Coronary artery (tissue), 2 donors: ENCODE measurements around the gene SCFD2.

Experiments
- DNase-seq: peaks from one replicate; pipeline ENCODE4 v3.0.0-alpha.2; 2017; ENCODE audit warnings: low spot score
- H3K27ac ChIP-seq, 2 donors: fragments of 200-600 bp; sonication (generic); one replicate each; pipeline ENCODE4 v1.5.1; 2016 to 2019
- H3K4me3 ChIP-seq: fragments of 200-600 bp; sonication (generic); 2 replicates; pipeline ENCODE4 v1.5.1; 2016; ENCODE audit warnings: mild to moderate bottlenecking, moderate library complexity
- TF ChIP-seq, protein P1 (sequence below): fragments of 200-600 bp; sonication (generic); IDR thresholded peaks from one replicate; pipeline ENCODE4 v1.5.1; 2019; ENCODE audit warnings: antibody characterized with exemption

Gene SCFD2

DNA sequence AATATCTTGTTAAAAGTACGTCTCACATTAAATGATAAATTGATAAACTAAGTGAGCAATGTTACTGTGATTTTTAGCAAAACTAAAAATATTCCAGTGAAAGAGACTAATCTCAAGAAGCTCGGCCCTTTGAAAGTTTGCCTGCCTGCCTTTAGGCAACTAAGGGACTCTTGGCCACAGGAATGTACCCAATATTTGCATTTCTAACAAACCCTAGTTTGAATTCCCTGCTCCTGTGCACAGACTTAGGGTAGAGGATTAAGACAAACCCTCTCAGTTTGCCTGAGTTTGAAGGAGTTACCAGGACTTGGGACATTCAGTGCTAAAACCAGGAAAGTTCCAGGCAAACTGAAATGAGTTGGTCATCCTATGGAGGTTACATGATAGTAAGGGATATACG lies 157.1 kb downstream of the SCFD2 start:
- DNase-seq, result no peak
- Histone ChIP-seq H3K27ac (no peak overlapping the region), H3K4me3 (no peak overlapping the region)
- TF ChIP-seq, protein P1, sequence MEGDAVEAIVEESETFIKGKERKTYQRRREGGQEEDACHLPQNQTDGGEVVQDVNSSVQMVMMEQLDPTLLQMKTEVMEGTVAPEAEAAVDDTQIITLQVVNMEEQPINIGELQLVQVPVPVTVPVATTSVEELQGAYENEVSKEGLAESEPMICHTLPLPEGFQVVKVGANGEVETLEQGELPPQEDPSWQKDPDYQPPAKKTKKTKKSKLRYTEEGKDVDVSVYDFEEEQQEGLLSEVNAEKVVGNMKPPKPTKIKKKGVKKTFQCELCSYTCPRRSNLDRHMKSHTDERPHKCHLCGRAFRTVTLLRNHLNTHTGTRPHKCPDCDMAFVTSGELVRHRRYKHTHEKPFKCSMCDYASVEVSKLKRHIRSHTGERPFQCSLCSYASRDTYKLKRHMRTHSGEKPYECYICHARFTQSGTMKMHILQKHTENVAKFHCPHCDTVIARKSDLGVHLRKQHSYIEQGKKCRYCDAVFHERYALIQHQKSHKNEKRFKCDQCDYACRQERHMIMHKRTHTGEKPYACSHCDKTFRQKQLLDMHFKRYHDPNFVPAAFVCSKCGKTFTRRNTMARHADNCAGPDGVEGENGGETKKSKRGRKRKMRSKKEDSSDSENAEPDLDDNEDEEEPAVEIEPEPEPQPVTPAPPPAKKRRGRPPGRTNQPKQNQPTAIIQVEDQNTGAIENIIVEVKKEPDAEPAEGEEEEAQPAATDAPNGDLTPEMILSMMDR, result no peak

DNA sequence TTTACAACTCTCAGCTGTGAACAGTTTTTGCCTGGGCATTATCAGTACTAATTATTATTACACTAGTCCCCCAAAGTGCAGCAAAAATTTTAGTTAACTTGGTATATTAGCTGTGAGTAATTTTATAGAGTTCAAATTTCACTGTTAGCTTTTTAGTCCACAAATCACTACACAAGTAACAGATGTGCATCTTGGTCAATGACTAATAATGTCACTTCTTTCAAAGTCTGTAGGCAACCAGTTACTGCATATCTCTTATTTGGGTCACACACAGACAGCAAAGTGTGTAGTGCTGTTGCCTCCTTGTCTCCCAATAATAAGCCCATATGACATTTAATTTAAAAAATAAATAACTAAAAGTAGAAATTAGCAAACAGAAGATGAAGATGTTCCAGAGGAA lies 159.9 kb downstream of the SCFD2 start:
- no peak for DNase-seq
- Histone ChIP-seq H3K27ac (no peak overlapping the region), H3K4me3 (no peak overlapping the region)
- TF ChIP-seq, protein P1, result no peak

DNA sequence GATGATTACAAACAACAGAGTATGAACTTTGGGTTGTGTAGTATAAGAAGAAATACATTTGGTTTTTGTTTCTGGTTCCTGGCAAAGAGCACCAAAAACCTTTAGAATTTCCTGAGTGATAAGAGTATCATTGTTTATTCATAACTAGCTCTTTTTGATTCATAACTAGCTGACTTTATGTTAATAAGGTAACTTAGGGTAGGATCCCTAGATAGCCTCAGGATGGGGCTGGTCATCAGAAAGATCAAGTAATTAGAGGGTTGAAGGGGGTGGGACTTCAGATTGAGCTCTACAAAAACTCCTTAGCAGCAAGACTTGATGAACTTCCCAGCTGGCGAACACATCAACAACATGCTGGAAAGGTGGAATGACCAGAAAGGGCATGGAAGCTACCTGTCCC lies 166.5 kb downstream of the SCFD2 start:
- no peak overlapping the region for H3K4me3 ChIP-seq
- TF ChIP-seq, protein P1, result no peak

DNA sequence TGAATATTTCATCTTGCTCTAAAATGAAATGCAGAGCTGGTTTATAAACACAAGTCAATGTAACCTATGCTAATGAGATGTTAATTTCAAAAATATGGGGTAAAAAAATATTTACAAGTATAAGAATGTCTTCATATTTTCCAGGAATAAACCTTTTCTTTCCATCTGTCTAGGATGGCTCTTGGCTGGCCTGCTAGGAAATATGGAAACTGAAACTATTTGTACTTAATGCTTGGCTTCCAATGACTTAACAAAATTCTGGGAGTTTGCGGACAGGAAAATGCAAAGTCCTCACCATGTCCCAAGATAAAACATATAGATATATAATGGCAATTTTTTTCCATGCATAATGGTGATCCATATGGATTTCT lies 168.1 kb downstream of the SCFD2 start:
- DNase-seq, result no peak
- Histone ChIP-seq H3K4me3 (no peak overlapping the region), H3K27ac (no peak overlapping the region)
- TF ChIP-seq, protein P1, result no peak

More for the DNA sequence above, 166.5 kb downstream of the SCFD2 start:
- no peak overlapping the region for H3K27ac ChIP-seq
- DNase-seq, result no peak

DNA sequence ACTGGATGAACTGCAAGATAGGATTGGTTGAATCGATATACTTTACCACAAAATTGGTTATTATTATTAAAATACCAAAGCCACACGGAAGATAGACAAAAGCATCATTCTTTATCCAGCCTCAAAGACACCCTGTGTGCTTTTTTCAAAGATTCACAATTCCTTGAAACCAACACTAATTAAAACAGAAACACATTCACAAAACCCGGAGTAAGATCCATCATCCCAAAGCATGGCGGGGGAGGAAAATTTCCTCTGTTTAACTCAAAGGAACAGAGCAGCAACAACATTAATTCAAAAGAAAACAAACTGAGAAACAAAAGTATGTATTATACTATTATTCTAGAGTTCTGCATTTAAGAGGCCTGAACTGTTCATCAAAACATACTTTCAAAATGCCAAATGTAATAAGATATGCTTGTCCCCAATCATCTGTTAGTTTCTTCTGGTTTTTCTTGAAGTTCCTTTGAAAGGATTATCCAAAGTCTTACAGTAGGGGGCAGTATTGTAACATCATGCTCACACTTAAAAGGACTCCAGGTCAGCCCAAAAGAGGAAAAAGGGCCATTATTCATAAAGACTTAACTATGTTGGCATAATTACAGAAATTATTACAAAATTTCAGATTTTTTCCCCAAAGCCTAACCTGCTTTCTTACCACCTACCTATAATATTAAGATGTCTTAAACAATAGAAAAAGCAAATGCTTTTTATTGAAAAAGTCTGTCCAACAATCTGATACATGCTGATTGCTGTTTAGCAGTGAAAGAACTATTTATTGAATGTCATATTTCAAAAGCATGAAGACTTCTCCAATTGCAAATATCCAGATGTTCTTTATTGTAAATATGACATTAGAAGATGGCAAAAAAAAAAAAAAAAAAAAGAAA lies 168.7 kb downstream of the SCFD2 start:
- Histone ChIP-seq H3K4me3 (no peak overlapping the region), H3K27ac (no peak overlapping the region)
- no peak for DNase-seq
- TF ChIP-seq, protein P1, result peak; percentile 63

DNA sequence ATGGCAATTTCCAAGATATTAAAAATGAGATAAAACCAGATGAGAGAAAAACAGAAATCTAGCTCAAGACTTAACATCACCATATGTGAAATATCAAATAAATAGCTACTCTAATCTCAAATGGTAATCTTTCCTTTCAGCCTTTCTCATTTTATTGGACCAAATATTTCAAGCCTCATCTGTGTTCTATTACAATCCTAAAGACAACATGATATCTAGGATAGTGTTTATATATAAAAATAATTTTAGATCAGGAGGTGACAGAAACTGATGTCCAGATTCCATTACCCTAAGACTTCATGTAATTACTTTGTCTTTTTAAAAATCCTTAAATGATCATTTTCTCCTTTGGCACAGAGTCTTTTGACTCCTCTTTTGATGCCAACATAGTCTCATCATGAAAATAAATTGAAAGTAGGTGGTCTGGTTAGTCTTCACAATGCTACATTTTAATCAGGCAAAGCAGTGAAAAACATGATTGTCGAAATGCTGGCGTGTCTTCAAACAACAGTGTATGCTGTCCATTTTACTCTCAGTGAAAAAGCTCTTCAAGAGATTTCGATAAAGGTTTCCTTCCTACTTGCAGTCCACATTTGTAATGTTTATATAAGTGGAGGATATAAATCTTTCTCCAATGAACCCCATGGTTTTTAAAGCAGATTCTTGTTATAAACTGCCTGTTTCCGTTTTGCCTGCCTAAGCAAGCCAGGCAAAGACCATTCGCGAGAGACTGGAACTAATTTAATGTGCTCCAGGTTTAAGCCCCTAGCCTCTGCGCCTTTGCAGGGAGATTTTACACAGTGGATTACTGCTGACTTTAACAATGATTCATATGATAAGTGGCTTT lies 169.8 kb downstream of the SCFD2 start:
- no peak for DNase-seq
- TF ChIP-seq, protein P1, result no peak
- Histone ChIP-seq H3K4me3 (no peak overlapping the region), H3K27ac (no peak overlapping the region)
